Nephron progenitor cell (in vitro differentiated cells): ENCODE data around the gene RASL12.
"Not testable (repeated sequence)": the region's sequence is repeated elsewhere in the genome, so short reads cannot be mapped to it uniquely, and the experiment has no call there.

Experiments used
- DNase-seq: peaks from one replicate; pipeline ENCODE4 v3.0.0; 2021
- H3K27ac Mint-ChIP-seq: 2 replicates; pipeline ENCODE4 v1.8.0; 2021; ENCODE audit warnings: mild to moderate bottlenecking, moderate library complexity, mixed read lengths
- H3K27me3 Mint-ChIP-seq: 2 replicates; pipeline ENCODE4 v1.8.0; 2021; ENCODE audit warnings: mild to moderate bottlenecking, low read depth, mixed read lengths; ENCODE audit not compliant: poor library complexity
- H3K36me3 Mint-ChIP-seq: 2 replicates; pipeline ENCODE4 v1.8.0; 2021; ENCODE audit warnings: low read depth, mixed read lengths
- H3K4me1 Mint-ChIP-seq: 2 replicates; pipeline ENCODE4 v1.8.0; 2021; ENCODE audit warnings: mixed read lengths
- H3K4me3 Mint-ChIP-seq: 2 replicates; pipeline ENCODE4 v1.8.0; 2021; ENCODE audit warnings: mild to moderate bottlenecking, moderate library complexity, mixed read lengths
- H3K9me3 Mint-ChIP-seq: 2 replicates; pipeline ENCODE4 v1.8.0; 2021; ENCODE audit warnings: mild to moderate bottlenecking, moderate library complexity, mixed read lengths
- TF ChIP-seq, protein P1 (sequence below): fragments of 200-600 bp; sonication (generic); IDR thresholded peaks from 2 replicates; pipeline ENCODE4 v1.5.0; 2021; ENCODE audit warnings: antibody characterized with exemption

Gene RASL12

DNA sequence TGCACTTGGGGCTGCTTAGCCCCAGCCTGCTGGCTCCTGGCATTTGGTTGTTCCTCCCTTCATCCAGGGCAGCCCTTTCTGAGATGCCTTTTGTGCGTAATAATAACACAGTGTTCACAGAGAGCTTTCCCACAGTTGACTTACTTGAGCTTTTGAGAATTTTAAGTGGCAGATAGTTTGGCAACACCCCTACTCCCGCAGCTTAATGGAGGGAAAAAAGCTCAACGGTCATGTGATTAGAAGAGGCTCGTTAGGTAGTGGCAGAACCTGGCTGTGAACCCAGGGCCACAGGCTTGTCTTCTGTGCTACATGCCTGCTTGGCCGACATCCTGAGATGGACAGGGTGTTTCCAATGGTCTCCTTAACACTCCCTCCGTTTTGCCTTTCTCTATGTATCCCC, 13.5 kb upstream of the RASL12 start:
- H3K4me1 Mint-ChIP-seq, result peaks cover 81% of the 10 kb centered on the region
- H3K36me3 Mint-ChIP-seq, result no peaks in the 10 kb centered on the region
- H3K27me3 Mint-ChIP-seq, result peaks cover 25% of the 10 kb centered on the region
- TF ChIP-seq, protein P1, sequence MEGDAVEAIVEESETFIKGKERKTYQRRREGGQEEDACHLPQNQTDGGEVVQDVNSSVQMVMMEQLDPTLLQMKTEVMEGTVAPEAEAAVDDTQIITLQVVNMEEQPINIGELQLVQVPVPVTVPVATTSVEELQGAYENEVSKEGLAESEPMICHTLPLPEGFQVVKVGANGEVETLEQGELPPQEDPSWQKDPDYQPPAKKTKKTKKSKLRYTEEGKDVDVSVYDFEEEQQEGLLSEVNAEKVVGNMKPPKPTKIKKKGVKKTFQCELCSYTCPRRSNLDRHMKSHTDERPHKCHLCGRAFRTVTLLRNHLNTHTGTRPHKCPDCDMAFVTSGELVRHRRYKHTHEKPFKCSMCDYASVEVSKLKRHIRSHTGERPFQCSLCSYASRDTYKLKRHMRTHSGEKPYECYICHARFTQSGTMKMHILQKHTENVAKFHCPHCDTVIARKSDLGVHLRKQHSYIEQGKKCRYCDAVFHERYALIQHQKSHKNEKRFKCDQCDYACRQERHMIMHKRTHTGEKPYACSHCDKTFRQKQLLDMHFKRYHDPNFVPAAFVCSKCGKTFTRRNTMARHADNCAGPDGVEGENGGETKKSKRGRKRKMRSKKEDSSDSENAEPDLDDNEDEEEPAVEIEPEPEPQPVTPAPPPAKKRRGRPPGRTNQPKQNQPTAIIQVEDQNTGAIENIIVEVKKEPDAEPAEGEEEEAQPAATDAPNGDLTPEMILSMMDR, result no peak
- H3K4me3 Mint-ChIP-seq, result no peak overlapping the region
- H3K27ac Mint-ChIP-seq, result no peak overlapping the region
- peaks cover 3% of the 10 kb centered on the region for H3K9me3 Mint-ChIP-seq
- DNase-seq, result no peak

DNA sequence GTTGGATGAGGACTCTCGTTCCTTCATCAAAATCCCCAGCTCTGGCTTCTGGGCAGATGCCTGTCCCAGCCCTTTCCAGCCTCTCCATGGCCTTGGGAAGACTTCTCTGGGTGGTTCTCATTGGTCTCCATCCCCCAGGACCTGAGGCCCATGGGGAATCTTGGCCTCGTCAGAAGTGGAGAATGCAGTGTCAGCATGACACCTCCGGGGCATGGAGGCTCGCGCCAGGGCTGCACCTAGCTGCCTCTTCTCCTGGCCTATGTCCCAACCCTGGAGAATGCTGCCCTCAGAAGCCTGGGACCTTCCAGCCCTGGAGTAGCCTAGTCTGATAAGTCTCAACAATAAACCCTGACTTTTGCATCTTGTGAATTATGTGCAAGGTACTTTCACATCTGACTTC, 11.8 kb upstream of the RASL12 start:
- Mint-ChIP-seq H3K27ac (no peak overlapping the region), H3K27me3 (peaks cover 21% of the 10 kb centered on the region), H3K36me3 (no peaks in the 10 kb centered on the region), H3K9me3 (peaks cover 5% of the 10 kb centered on the region), H3K4me1 (peaks cover 70% of the 10 kb centered on the region), H3K4me3 (no peak overlapping the region)
- no peak for DNase-seq
- TF ChIP-seq, protein P1, result no peak

DNA sequence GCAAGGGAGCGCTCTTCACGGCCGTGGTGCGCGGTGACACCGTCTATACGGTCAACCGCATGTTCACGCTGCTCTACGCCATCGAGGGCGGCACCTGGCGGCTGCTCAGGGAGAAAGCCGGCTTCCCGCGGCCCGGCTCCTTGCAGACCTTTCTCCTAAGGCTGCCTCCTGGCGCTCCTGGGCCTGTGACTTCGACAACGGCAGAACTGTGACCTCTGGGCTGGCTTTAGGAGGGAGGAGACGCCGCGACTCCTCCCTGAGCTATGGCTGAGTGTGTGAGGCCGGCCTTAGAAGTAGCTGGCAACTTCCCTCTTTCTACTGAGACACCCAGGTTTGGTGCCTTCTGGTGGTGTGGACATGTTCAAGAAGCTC, 10.2 kb upstream of the RASL12 start:
- Mint-ChIP-seq H3K36me3 (no peaks in the 10 kb centered on the region), H3K4me1 (peaks cover 54% of the 10 kb centered on the region), H3K4me3 (peak overlapping the region; percentile 50), H3K9me3 (peaks cover 15% of the 10 kb centered on the region), H3K27me3 (peaks cover 25% of the 10 kb centered on the region), H3K27ac (no peak overlapping the region)
- TF ChIP-seq, protein P1, result peak; percentile 40
- peak; percentile 64 for DNase-seq

DNA sequence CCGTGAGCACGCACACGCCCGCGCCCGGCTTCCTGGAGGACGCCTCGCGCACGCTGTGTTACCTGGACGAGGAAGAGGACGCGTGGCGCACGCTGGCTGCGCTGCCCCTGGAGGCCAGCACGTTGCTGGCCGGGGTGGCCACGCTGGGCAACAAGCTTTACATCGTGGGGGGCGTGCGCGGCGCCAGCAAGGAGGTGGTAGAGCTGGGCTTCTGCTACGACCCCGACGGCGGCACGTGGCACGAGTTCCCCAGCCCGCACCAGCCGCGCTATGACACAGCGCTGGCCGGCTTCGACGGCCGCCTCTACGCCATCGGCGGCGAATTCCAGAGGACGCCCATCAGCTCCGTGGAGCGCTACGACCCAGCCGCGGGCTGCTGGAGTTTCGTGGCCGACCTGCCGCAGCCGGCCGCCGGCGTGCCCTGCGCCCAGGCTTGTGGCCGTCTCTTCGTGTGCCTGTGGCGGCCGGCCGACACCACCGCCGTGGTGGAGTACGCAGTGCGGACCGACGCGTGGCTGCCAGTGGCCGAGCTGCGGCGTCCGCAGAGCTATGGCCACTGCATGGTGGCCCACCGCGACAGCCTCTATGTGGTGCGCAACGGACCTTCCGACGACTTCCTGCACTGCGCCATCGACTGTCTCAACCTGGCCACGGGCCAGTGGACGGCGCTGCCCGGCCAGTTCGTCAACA, 9.6 kb upstream of the RASL12 start:
- Mint-ChIP-seq H3K27me3 (peaks cover 28% of the 10 kb centered on the region), H3K4me3 (peak overlapping the region; percentile 50), H3K9me3 (peaks cover 18% of the 10 kb centered on the region), H3K36me3 (no peaks in the 10 kb centered on the region), H3K4me1 (peaks cover 49% of the 10 kb centered on the region), H3K27ac (no peak overlapping the region)
- TF ChIP-seq, protein P1, result no peak
- DNase-seq, result no peak

DNA sequence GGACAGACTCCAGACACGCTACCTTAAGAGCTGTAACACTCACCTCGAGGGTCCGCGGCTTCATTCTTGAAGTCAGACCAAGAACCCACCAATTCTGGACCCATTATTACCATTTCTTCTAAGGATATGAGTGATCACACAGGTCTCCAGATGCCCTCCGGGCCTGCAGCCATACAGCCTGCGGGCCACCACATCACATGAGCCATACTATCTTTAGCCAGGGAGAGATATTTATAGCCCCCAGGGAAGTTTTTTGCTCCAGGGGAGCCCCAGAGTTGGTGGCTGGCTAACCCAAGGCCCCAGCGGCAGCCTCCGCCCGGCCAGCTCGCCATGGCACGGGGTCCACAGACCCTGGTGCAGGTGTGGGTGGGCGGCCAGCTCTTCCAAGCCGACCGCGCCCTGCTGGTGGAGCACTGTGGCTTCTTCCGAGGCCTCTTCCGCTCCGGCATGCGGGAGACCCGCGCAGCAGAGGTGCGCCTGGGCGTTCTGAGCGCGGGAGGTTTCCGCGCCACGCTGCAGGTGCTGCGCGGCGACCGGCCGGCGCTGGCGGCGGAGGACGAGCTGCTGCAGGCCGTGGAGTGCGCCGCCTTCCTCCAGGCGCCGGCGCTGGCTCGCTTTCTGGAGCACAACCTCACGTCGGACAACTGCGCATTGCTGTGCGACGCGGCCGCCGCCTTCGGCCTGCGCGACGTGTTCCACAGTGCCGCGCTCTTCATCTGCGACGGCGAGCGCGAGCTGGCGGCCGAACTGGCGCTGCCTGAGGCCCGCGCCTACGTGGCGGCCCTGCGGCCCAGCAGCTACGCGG, 8.9 kb upstream of the RASL12 start, which contains the start of gene KBTBD13:
KBTBD13 (plus strand) TSS at position 261 of the 805 bp plus-strand sequence; CDS start at position 331, 70 bp downstream.
- Mint-ChIP-seq H3K4me3 (no peak within 1 kb of the TSS), H3K4me1 (peaks cover 48% of the 10 kb centered on the region)

DNA sequence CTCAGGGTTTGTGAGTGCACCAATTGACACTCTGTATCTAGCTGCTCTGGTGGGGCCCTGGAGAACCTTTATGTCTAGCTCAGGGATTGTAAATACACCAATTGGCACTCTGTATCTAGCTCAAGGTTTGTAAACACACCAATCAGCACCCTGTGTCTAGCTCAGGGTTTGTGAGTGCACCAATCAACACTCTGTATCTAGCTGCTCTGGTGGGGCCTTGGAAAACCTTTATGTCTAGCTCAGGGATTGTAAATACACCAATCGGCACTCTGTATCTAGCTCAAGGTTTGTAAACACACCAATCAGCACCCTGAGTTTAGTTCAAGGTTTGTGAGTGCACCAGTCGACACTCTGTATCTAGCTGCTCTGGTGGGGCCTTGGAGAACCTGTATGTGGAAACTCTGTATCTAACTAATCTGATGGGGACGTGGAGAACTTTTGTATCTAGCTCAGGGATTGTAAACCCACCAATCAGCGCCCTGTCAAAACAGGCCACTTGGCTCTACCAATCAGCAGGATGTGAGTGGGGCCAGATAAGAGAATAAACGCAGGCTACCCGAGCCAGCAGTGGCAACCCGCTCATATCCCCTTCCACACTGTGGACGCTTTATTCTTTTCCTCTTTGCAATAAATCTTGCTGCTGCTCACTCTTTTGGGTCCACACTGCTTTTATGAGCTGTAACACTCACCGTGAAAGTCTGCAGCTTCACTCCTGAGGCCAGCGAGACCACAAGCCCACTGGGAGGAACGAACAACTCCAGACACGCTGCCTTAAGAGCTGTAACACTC, 8.0 kb upstream of the RASL12 start:
- not testable (repeated sequence) for H3K36me3 Mint-ChIP-seq, H3K4me3 Mint-ChIP-seq, DNase-seq
- peaks cover 48% of the 10 kb centered on the region for H3K4me1 Mint-ChIP-seq
- H3K27me3 Mint-ChIP-seq, result peaks cover 28% of the 10 kb centered on the region
- H3K27ac Mint-ChIP-seq, result peak overlapping the region; percentile 95
- peaks cover 18% of the 10 kb centered on the region for H3K9me3 Mint-ChIP-seq

More for the DNA sequence above, 8.9 kb upstream of the RASL12 start, which contains the start of gene KBTBD13:
- Mint-ChIP-seq H3K36me3 (no peaks in the 10 kb centered on the region), H3K9me3 (peaks cover 18% of the 10 kb centered on the region), H3K27me3 (peaks cover 28% of the 10 kb centered on the region), H3K27ac (peak within 1 kb of the TSS; percentile 95)
- DNase-seq, result no peak
- TF ChIP-seq, protein P1, result no peak

DNA sequence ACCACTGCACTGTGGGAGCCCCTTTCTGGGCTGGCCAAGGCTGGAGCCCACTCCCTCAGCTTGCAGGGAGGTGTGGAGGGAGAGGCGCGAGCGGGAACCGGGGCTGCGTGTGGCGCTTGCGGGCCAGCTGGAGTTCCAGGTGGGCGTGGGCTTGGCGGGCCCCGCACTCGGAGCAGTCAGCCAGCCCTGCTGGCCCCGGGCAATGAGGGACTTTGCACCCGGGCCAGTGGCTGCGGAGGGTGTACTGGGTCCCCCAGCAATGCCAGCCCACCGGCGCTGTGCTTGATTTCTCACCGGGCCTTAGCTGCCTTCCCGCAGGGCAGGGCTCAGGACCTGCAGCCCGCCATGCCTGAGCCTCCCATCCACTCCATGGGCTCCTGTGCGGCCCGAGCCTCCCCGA, 7.2 kb upstream of the RASL12 start:
- peaks cover 26% of the 10 kb centered on the region for H3K27me3 Mint-ChIP-seq
- H3K27ac Mint-ChIP-seq, DNase-seq, H3K4me3 Mint-ChIP-seq, H3K36me3 Mint-ChIP-seq: not testable (repeated sequence)
- peaks cover 54% of the 10 kb centered on the region for H3K4me1 Mint-ChIP-seq
- peaks cover 18% of the 10 kb centered on the region for H3K9me3 Mint-ChIP-seq
